ENCODE measurements around the gene MYH14. TPM values are rescaled to one million over a fixed set of nuclear protein-coding genes. Genes with fewer than 3 reads are reported as not detected.

The MYH14 gene
- total RNA-seq, 2 experiments from 2014 or later = not detected

DNA sequence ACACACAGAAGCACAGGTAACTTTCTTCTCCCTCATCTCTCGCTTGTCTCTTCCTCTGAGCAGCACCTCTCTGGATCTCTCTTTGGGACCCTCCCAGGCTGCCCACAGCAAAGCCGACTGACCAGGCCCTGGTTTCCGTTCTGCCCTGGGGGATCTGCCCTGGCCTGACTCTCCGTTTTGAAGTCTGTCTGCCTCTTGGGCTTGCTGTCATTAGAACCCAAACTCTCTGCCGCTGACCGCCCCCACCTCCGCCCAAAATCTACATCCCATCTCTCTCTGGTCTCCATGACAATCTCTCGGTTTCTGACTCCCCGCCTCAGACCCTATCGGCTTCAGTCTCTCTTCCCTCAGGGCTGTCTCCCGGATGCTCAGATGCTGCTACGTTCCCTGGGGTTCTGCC lies 118.8 kb downstream of the MYH14 start:
- ChIA-PET POLR2A (no interaction called here), CTCF (ENCODE audit: unreplicated experiment) (no interaction called here)
- intact Hi-C loops (cut with micrococcal nuclease; ENCODE audit: unreplicated experiment) = loop anchor here (10.0 kb wide), 1 partner anchor 1283 kb away; no protein-coding TSS in a partner anchor

DNA sequence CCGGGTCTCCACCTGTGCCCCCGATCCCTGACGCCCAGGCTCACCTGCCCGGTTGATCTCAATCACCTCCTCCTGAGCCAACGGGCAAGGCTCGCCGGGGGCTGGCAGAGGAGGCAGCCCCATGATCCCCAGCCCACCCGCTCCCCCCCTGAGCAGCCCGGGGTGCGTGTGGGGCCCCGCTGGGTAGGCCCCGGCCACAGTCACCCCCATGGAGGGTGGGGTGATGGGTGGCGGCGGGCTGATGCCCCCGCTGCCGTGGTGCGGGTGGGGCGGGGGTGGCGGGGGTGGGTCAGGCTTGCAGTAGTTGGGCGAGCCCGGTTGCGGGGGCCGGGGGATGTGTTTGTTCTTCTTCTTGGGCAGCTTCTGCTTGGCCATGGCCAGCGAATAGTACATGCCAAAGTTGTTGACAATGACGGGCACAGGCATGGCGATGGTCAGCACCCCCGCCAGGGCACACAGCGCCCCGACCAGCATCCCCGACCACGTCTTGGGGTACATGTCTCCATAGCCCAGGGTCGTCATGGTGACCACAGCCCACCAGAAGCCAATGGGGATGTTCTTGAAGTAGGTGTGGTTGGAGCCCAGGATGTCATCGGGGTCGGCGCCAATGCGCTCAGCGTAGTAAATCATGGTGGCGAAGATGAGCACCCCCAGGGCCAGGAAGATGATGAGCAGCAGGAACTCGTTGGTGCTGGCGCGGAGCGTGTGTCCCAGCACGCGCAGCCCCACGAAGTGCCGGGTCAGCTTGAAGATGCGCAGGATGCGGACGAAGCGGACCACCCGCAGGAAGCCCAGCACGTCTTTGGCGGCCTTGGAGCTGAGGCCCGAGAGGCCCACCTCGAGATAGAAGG lies 119.7 kb downstream of the MYH14 start:
- no peak overlapping the region for H3K4me3 ChIP-seq (ENCODE audit: low read depth, low read length, poor library complexity, severe bottlenecking)
- no TSS peak for BruUV-seq (replicated peaks)
- no peaks in the 10 kb centered on the region for H3K9me2 ChIP-seq (ENCODE audit: insufficient read depth, low read length)
- H3K4me1 ChIP-seq (ENCODE audit: insufficient read depth, low read length, poor library complexity, severe bottlenecking) = peaks cover 28% of the 10 kb centered on the region
- no peak overlapping the region for H3K27ac ChIP-seq (ENCODE audit: low read depth, low read length, poor library complexity, severe bottlenecking)
- intact Hi-C loops (cut with micrococcal nuclease; ENCODE audit: unreplicated experiment) = loop anchor here (10.0 kb wide), 1 partner anchor 1282 kb away; no protein-coding TSS in a partner anchor
- peaks cover 23% of the 10 kb centered on the region for H3K79me2 ChIP-seq (ENCODE audit: insufficient read depth, low read depth, low read length)
- TF ChIP-seq, protein P1, sequence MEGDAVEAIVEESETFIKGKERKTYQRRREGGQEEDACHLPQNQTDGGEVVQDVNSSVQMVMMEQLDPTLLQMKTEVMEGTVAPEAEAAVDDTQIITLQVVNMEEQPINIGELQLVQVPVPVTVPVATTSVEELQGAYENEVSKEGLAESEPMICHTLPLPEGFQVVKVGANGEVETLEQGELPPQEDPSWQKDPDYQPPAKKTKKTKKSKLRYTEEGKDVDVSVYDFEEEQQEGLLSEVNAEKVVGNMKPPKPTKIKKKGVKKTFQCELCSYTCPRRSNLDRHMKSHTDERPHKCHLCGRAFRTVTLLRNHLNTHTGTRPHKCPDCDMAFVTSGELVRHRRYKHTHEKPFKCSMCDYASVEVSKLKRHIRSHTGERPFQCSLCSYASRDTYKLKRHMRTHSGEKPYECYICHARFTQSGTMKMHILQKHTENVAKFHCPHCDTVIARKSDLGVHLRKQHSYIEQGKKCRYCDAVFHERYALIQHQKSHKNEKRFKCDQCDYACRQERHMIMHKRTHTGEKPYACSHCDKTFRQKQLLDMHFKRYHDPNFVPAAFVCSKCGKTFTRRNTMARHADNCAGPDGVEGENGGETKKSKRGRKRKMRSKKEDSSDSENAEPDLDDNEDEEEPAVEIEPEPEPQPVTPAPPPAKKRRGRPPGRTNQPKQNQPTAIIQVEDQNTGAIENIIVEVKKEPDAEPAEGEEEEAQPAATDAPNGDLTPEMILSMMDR (conservative IDR thresholded peaks at IDR 0.05; ENCODE audit: low read length) = no peak
- no peak for TF ChIP-seq EZH2phosphoT487 (IDR thresholded peaks at IDR 0.05; ENCODE audit: borderline replicate concordance, low read depth, low read length)
- no peak overlapping the region for H3K4me2 ChIP-seq (ENCODE audit: low read length)
- POLR2A ChIA-PET = no interaction called here
- H2AFZ ChIP-seq (ENCODE audit: low read length) = no peak overlapping the region
- peaks cover 38% of the 10 kb centered on the region for H3K36me3 ChIP-seq (ENCODE audit: insufficient read depth, low read length)
- H4K20me1 ChIP-seq (ENCODE audit: insufficient read depth, low read length) = peaks cover 14% of the 10 kb centered on the region
- CTCF ChIA-PET (ENCODE audit: unreplicated experiment) = no interaction called here
- DNase-seq (ENCODE audit: low spot score) = no peak
- H3K9me3 ChIP-seq (ENCODE audit: low read length) = no peaks in the 10 kb centered on the region

More for the DNA sequence above, 118.8 kb downstream of the MYH14 start:
- Histone ChIP-seq H3K27ac (ENCODE audit: low read depth, low read length, poor library complexity, severe bottlenecking) (no peak overlapping the region), H3K4me1 (ENCODE audit: insufficient read depth, low read length, poor library complexity, severe bottlenecking) (peaks cover 21% of the 10 kb centered on the region), H3K36me3 (ENCODE audit: insufficient read depth, low read length) (peaks cover 47% of the 10 kb centered on the region), H4K20me1 (ENCODE audit: insufficient read depth, low read length) (peaks cover 14% of the 10 kb centered on the region), H3K9me2 (ENCODE audit: insufficient read depth, low read length) (no peaks in the 10 kb centered on the region), H3K4me2 (ENCODE audit: low read length) (no peak overlapping the region), H3K9me3 (ENCODE audit: low read length) (no peaks in the 10 kb centered on the region), H3K79me2 (ENCODE audit: insufficient read depth, low read depth, low read length) (peaks cover 16% of the 10 kb centered on the region), H3K4me3 (ENCODE audit: low read depth, low read length, poor library complexity, severe bottlenecking) (no peak overlapping the region), H2AFZ (ENCODE audit: low read length) (no peak overlapping the region)
- TF ChIP-seq EZH2phosphoT487 (IDR thresholded peaks at IDR 0.05; ENCODE audit: borderline replicate concordance, low read depth, low read length) = no peak
- TF ChIP-seq, protein P1 (conservative IDR thresholded peaks at IDR 0.05; ENCODE audit: low read length) = no peak
- BruUV-seq (replicated peaks) = no TSS peak
- no peak for DNase-seq (ENCODE audit: low spot score)

DNA sequence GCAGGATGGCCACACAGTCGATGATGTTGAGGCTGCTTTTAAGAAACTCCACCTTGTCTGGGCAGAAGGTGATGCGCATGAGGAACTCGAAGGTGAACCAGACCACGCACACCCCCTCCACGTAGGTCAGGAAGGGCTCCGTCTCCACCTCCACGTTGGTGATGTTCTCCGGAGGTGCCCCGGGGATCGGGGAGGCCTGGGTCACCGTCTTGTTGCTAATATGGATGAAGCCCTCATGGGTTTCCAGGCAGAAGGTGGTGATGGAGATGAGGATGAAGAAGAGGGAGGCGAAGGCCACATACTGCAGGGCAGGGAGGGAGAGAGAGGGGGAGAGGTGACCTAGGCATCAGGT lies 120.3 kb downstream of the MYH14 start:
- BruUV-seq (replicated peaks) = no TSS peak
- intact Hi-C loops (cut with micrococcal nuclease; ENCODE audit: unreplicated experiment) = loop anchor here (10.0 kb wide), 1 partner anchor 1281 kb away; no protein-coding TSS in a partner anchor
- DNase-seq (ENCODE audit: low spot score) = no peak
- Histone ChIP-seq H4K20me1 (ENCODE audit: insufficient read depth, low read length) (peaks cover 14% of the 10 kb centered on the region), H3K4me3 (ENCODE audit: low read depth, low read length, poor library complexity, severe bottlenecking) (no peak overlapping the region), H3K4me2 (ENCODE audit: low read length) (no peak overlapping the region), H3K27ac (ENCODE audit: low read depth, low read length, poor library complexity, severe bottlenecking) (no peak overlapping the region), H3K36me3 (ENCODE audit: insufficient read depth, low read length) (peaks cover 32% of the 10 kb centered on the region), H3K9me3 (ENCODE audit: low read length) (no peaks in the 10 kb centered on the region), H3K9me2 (ENCODE audit: insufficient read depth, low read length) (no peaks in the 10 kb centered on the region), H3K79me2 (ENCODE audit: insufficient read depth, low read depth, low read length) (peaks cover 23% of the 10 kb centered on the region), H3K4me1 (ENCODE audit: insufficient read depth, low read length, poor library complexity, severe bottlenecking) (peaks cover 28% of the 10 kb centered on the region), H2AFZ (ENCODE audit: low read length) (no peak overlapping the region)
- CTCF ChIA-PET (ENCODE audit: unreplicated experiment) = no interaction called here
- TF ChIP-seq, protein P1 (conservative IDR thresholded peaks at IDR 0.05; ENCODE audit: low read length) = no peak
- no peak for TF ChIP-seq EZH2phosphoT487 (IDR thresholded peaks at IDR 0.05; ENCODE audit: borderline replicate concordance, low read depth, low read length)
- POLR2A ChIA-PET = no interaction called here
